SW480 (cell line): ENCODE data around the gene RPA3.

ENCODE experiments used
- DNase-seq: peaks from one replicate; pipeline ENCODE4 v3.0.0-alpha.2; 2016; ENCODE audit warnings: low spot score

The RPA3 gene

GRCh38 chr7:7653593-7654187, 64.7 kb downstream of the RPA3 start:
- peak; percentile 25 for DNase-seq

GRCh38 chr7:7652798-7653540, 65.4 kb downstream of the RPA3 start:
- no peak for DNase-seq

- DNase-seq: no peak
Observed at GRCh38 chr7:7651479-7651878, 66.9 kb downstream of the RPA3 start.

GRCh38 chr7:7650682-7651206, 67.7 kb downstream of the RPA3 start:
- DNase-seq: no peak

- DNase-seq: no peak
Observed at GRCh38 chr7:7647495-7648036, 70.8 kb downstream of the RPA3 start.

- peak; percentile 23 for DNase-seq
Observed at GRCh38 chr7:7642081-7642480, 76.3 kb downstream of the RPA3 start.

GRCh38 chr7:7641129-7641663, 77.2 kb downstream of the RPA3 start:
- peak; percentile 66 for DNase-seq

GRCh38 chr7:7640221-7641128, 77.9 kb downstream of the RPA3 start, which contains the start of gene UMAD1:
UMAD1 (plus strand) TSS chr7:7640752; CDS start chr7:7673372, 32,620 bp downstream.
- DNase-seq: peak; percentile 100

GRCh38 chr7:7639847-7640220, 78.6 kb downstream of the RPA3 start:
- DNase-seq: peak; percentile 51

- DNase-seq: no peak
Observed at GRCh38 chr7:7639421-7639820, 79.0 kb downstream of the RPA3 start.

- no peak for DNase-seq
Observed at GRCh38 chr7:7630626-7631329, 87.6 kb downstream of the RPA3 start.

GRCh38 chr7:7628476-7628875, 89.9 kb downstream of the RPA3 start:
- DNase-seq: no peak

- no peak for DNase-seq
Observed at GRCh38 chr7:7620644-7621210, 97.7 kb downstream of the RPA3 start.

- DNase-seq: no peak
Observed at GRCh38 chr7:7620236-7620635, 98.2 kb downstream of the RPA3 start.

GRCh38 chr7:7618410-7618809, 100.0 kb downstream of the RPA3 start:
- no peak for DNase-seq

- DNase-seq: no peak
Observed at GRCh38 chr7:7617550-7617949, 100.9 kb downstream of the RPA3 start.

GRCh38 chr7:7614018-7614741, 104.2 kb downstream of the RPA3 start:
- no peak for DNase-seq

- DNase-seq: no peak
Observed at GRCh38 chr7:7613210-7613609, 105.2 kb downstream of the RPA3 start.

- no peak for DNase-seq
Observed at GRCh38 chr7:7612519-7612918, 105.9 kb downstream of the RPA3 start.

- no peak for DNase-seq
Observed at GRCh38 chr7:7609330-7609729, 109.1 kb downstream of the RPA3 start.
